CD14-positive monocyte (primary cell): ENCODE results near the gene RFX2. TPM values are rescaled to one million over a fixed set of nuclear protein-coding genes. Genes with fewer than 3 reads are reported as not detected.

Experiments used
- DNase-seq, 3 donors: peaks; one replicate each; pipeline ENCODE4 v3.0.0-alpha.2; 2011 to 2022
- H2AFZ ChIP-seq: 2 replicates; pipeline ENCODE4 v1.6.0; 2012; ENCODE audit warnings: mild to moderate bottlenecking, low read depth, low read length, inconsistent platforms; ENCODE audit not compliant: insufficient read depth, poor library complexity, severe bottlenecking
- H3K27ac ChIP-seq, 2 donors: 1 replicate in 1 of 2; 2 replicates in 1 of 2; pipeline ENCODE4 v1.5.1; 2012 to 2013; ENCODE audit warnings: low read length in 2 of 2, control low read depth in 1 of 2, inconsistent platforms in 1 of 2, low read depth in 1 of 2, mild to moderate bottlenecking in 1 of 2
- H3K27me3 ChIP-seq, 2 donors: one replicate each; pipeline versions ENCODE4 v1.6.0 to v1.6.1; 2011 to 2013; ENCODE audit warnings: low read length in 2 of 2; ENCODE audit not compliant: control insufficient read depth in 2 of 2, insufficient read depth in 2 of 2
- H3K36me3 ChIP-seq, 2 donors: replicated peaks in 1 of 2; 1 replicate in 1 of 2; 2 replicates in 1 of 2; pipeline versions ENCODE4 v1.5.1 to v1.6.1; 2012 to 2013; ENCODE audit warnings: low read length in 2 of 2, control low read depth in 1 of 2, inconsistent platforms in 1 of 2, mild to moderate bottlenecking in 1 of 2; ENCODE audit not compliant: insufficient read depth in 2 of 2, control insufficient read depth in 1 of 2
- H3K4me1 ChIP-seq, 2 donors: 1 replicate in 1 of 2; 2 replicates in 1 of 2; pipeline versions ENCODE4 v1.5.1 to v1.6.1; 2012 to 2013; ENCODE audit warnings: low read length in 2 of 2, control low read depth in 1 of 2, inconsistent platforms in 1 of 2, mild to moderate bottlenecking in 1 of 2, moderate library complexity in 1 of 2; ENCODE audit not compliant: insufficient read depth in 2 of 2, control insufficient read depth in 1 of 2
- H3K4me2 ChIP-seq: replicated peaks from 2 replicates; pipeline ENCODE3; 2012; ENCODE audit warnings: low read length, moderate library complexity, mild to moderate bottlenecking; ENCODE audit not compliant: poor library complexity, severe bottlenecking; ENCODE audit errors: extremely low read depth
- H3K4me3 ChIP-seq, 3 experiments: fragments of 200-600 bp in 1 of 3; sonication (generic) in 1 of 3; replicated peaks in 1 of 3; 1 replicate in 2 of 3; 2 replicates in 1 of 3; pipeline ENCODE4 v1.5.1; 2011 to 2013; ENCODE audit warnings: low read length in 3 of 3, mild to moderate bottlenecking in 3 of 3, control low read depth in 2 of 3, low read depth in 2 of 3, inconsistent platforms in 1 of 3, moderate library complexity in 1 of 3
- H3K79me2 ChIP-seq: 2 replicates; pipeline ENCODE4 v1.6.0; 2012; ENCODE audit warnings: mild to moderate bottlenecking, control low read depth, inconsistent platforms, low read length, moderate library complexity; ENCODE audit not compliant: insufficient read depth
- H3K9ac ChIP-seq: 2 replicates; pipeline ENCODE4 v1.6.0; 2017; ENCODE audit warnings: low read length, mild to moderate bottlenecking; ENCODE audit not compliant: insufficient read depth, poor library complexity, severe bottlenecking
- H3K9me3 ChIP-seq, 2 donors: replicated peaks in 1 of 2; 1 replicate in 1 of 2; 2 replicates in 1 of 2; pipeline versions ENCODE4 v1.5.1 to v1.6.1; 2012 to 2013; ENCODE audit warnings: low read length in 2 of 2, control low read depth in 1 of 2; ENCODE audit not compliant: control insufficient read depth in 1 of 2, insufficient read depth in 1 of 2
- H4K20me1 ChIP-seq: 2 replicates; pipeline ENCODE4 v1.6.0; 2012; ENCODE audit warnings: mild to moderate bottlenecking, low read length, control low read depth, moderate library complexity; ENCODE audit not compliant: insufficient read depth
- H3K27ac Mint-ChIP-seq, 7 donors: one replicate each; pipeline ENCODE4 v1.8.0; 2020; ENCODE audit warnings: mild to moderate bottlenecking in 7 of 7, mixed read lengths in 7 of 7, moderate library complexity in 6 of 7, inconsistent platforms in 2 of 7
- H3K27me3 Mint-ChIP-seq, 3 donors: one replicate each; pipeline ENCODE4 v1.8.0; 2021 to 2022; ENCODE audit warnings: low read depth in 3 of 3, mild to moderate bottlenecking in 3 of 3, mixed read lengths in 3 of 3, moderate library complexity in 3 of 3, inconsistent platforms in 1 of 3
- H3K36me3 Mint-ChIP-seq, 2 donors: one replicate each; pipeline ENCODE4 v1.8.0; 2020; ENCODE audit warnings: mixed read lengths in 2 of 2, inconsistent platforms in 1 of 2, mild to moderate bottlenecking in 1 of 2
- H3K4me1 Mint-ChIP-seq: one replicate; pipeline ENCODE4 v1.8.0; 2020; ENCODE audit warnings: mild to moderate bottlenecking, mixed read lengths
- H3K4me3 Mint-ChIP-seq, 2 donors: one replicate each; pipeline ENCODE4 v1.8.0; 2020; ENCODE audit warnings: mild to moderate bottlenecking in 2 of 2, mixed read lengths in 2 of 2, moderate library complexity in 1 of 2
- H3K9me3 Mint-ChIP-seq, 7 donors: one replicate each; pipeline ENCODE4 v1.8.0; 2020 to 2022; ENCODE audit warnings: mixed read lengths in 7 of 7, mild to moderate bottlenecking in 6 of 7, moderate library complexity in 6 of 7, inconsistent platforms in 2 of 7
- CTCF ChIP-seq: fragments of 200-600 bp; IDR thresholded peaks from one replicate; pipeline ENCODE4 v1.8.0; 2022; ENCODE audit warnings: antibody characterized with exemption, mild to moderate bottlenecking
- WGBS: methylation state at CpG from one replicate; pipeline ENCODE4 v1.1.5; 2013; ENCODE audit warnings: missing lambda C conversion rate; ENCODE audit not compliant: insufficient coverage; 5-methylcytosine and 5-hydroxymethylcytosine counted together
- intact Hi-C, 2 donors: fragments of 100-400 bp; cut with micrococcal nuclease; formaldehyde crosslinking; loops; one replicate each; pipeline versions ENCODE4 v1.15.0 to v1.15.1; 2023
- polyA plus RNA-seq, 3 donors: library from polyadenylated mRNA; depleted of rRNA in 1 of 3; unstranded in 2 of 3; stranded (reverse) in 1 of 3; fragments of 300-500 nt in 2 of 3; fragments of >200 nt in 1 of 3; fragmentation: Illumina TruSeq in 2 of 3; gene quantifications; 1 replicate in 2 of 3; 2 replicates in 1 of 3; pipeline ENCODE4 v1.2.3, GENCODE V29; 2012 to 2021

RFX2 gene
- polyA plus RNA-seq, 3 donors: 5.7 to 12.9 (median 8.7) TPM

- H3K4me2 ChIP-seq: no peak overlapping the region
- no peak overlapping the region for H2AFZ ChIP-seq
- no peak overlapping the region for H3K4me3 ChIP-seq
- Mint-ChIP-seq H3K4me3 (peak overlapping the region; percentile 50 to 63), H3K36me3 (peaks cover 19 to 39% of the 10 kb centered on the region in 2 donors), H3K4me1 (peaks cover 99% of the 10 kb centered on the region), H3K27ac (peak overlapping the region; percentile 80 to 99 (median 99)), H3K27me3 (peaks cover 0 to 24% (median 0%) of the 10 kb centered on the region in 3 donors), H3K9me3 (peaks cover 0 to 4% (median 0%) of the 10 kb centered on the region in 7 donors)
- peak overlapping the region in 1 of 2 donors; percentile 95 for H3K27ac ChIP-seq
- TF ChIP-seq CTCF: no peak
- no peaks in the 10 kb centered on the region for H3K36me3 ChIP-seq
- WGBS: 88% methylated on average over 3 of the region's 8 CpGs
- H3K9ac ChIP-seq: no peak overlapping the region
- H3K9me3 ChIP-seq: no peaks in the 10 kb centered on the region
- intact Hi-C loops: loop anchor here in 1 of 2 donors (5.0 kb wide), 1 partner anchor 43 kb away; no protein-coding TSS in a partner anchor
- no peaks in the 10 kb centered on the region for H3K27me3 ChIP-seq
- H4K20me1 ChIP-seq: no peaks in the 10 kb centered on the region
- peaks cover 88 to 91% of the 10 kb centered on the region in 2 donors for H3K4me1 ChIP-seq
- no peaks in the 10 kb centered on the region for H3K79me2 ChIP-seq
- peak in 1 of 3 donors; percentile 42 for DNase-seq
These were observed 45.8 kb downstream of the RFX2 start for GRCh38 chr19:6064336-6065073.

GRCh38 chr19:6063576-6064335 lies 46.5 kb downstream of the RFX2 start:
- intact Hi-C loops: no loop called here
- no peaks in the 10 kb centered on the region for H3K9me3 ChIP-seq
- H3K79me2 ChIP-seq: no peaks in the 10 kb centered on the region
- no peaks in the 10 kb centered on the region for H3K36me3 ChIP-seq
- H3K9ac ChIP-seq: peak overlapping the region; percentile 1
- H3K27me3 ChIP-seq: no peaks in the 10 kb centered on the region
- Mint-ChIP-seq H3K36me3 (peaks cover 20 to 38% of the 10 kb centered on the region in 2 donors), H3K27ac (peak overlapping the region; percentile 95 to 99 (median 99)), H3K4me1 (peaks cover 98% of the 10 kb centered on the region), H3K9me3 (peaks cover 0 to 4% (median 0%) of the 10 kb centered on the region in 7 donors), H3K4me3 (peak overlapping the region; percentile 14 to 63), H3K27me3 (peaks cover 0 to 21% (median 0%) of the 10 kb centered on the region in 3 donors)
- H3K4me2 ChIP-seq: no peak overlapping the region
- H4K20me1 ChIP-seq: no peaks in the 10 kb centered on the region
- DNase-seq: no peak
- peaks cover 93 to 95% of the 10 kb centered on the region in 2 donors for H3K4me1 ChIP-seq
- H2AFZ ChIP-seq: no peak overlapping the region
- no peak overlapping the region for H3K4me3 ChIP-seq
- WGBS: 90% methylated on average over 13 of the region's 14 CpGs
- no peak for TF ChIP-seq CTCF
- peak overlapping the region in 1 of 2 donors; percentile 95 for H3K27ac ChIP-seq
